Measurements from ENCODE around the gene MARCO.

DNA sequence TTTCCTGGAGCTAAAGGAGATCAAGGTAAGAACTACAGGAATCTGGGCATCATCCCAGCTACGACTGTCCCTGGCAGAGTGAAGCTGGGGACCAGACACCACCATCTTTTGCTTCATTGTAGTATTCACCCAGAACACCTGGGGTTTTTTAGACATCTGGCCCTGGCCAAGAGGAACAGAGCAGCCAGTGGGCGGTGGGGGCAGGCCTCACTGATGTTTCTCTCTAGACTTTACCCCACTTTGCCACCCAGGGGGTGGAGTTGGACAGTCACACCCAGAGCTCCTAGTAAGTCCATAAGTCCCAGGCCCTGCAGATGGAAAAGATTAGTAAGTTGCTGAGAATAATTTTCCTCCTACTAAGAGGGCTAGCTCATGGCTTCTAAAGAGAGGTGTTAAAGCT lies 39.6 kb downstream of the MARCO start:
- TF ChIP-seq, protein P1, sequence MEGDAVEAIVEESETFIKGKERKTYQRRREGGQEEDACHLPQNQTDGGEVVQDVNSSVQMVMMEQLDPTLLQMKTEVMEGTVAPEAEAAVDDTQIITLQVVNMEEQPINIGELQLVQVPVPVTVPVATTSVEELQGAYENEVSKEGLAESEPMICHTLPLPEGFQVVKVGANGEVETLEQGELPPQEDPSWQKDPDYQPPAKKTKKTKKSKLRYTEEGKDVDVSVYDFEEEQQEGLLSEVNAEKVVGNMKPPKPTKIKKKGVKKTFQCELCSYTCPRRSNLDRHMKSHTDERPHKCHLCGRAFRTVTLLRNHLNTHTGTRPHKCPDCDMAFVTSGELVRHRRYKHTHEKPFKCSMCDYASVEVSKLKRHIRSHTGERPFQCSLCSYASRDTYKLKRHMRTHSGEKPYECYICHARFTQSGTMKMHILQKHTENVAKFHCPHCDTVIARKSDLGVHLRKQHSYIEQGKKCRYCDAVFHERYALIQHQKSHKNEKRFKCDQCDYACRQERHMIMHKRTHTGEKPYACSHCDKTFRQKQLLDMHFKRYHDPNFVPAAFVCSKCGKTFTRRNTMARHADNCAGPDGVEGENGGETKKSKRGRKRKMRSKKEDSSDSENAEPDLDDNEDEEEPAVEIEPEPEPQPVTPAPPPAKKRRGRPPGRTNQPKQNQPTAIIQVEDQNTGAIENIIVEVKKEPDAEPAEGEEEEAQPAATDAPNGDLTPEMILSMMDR (IDR thresholded peaks at IDR 0.05; ENCODE audit: insufficient read depth, low read depth, low read length) = no peak
- TF ChIP-seq EZH2 (IDR thresholded peaks at IDR 0.05; ENCODE audit: insufficient read depth, low read length) = no peak

All from astrocyte (in vitro differentiated cells and primary cell).